OCI-LY7 (cell line): Measurements from ENCODE around the gene CRTC1.

Experiments
- CTCF ChIP-seq: fragments of 200-600 bp; sonication (generic); conservative IDR thresholded peaks from 2 replicates; pipeline ENCODE4 v1.5.1; 2014; ENCODE audit warnings: mild to moderate bottlenecking, antibody characterized with exemption, low read length, moderate library complexity, mixed read lengths
- EZH2phosphoT487 ChIP-seq: fragments of 200-600 bp; sonication (generic); IDR thresholded peaks from 2 replicates; pipeline ENCODE4 v1.6.1; 2018; ENCODE audit warnings: low read depth, borderline replicate concordance, mild to moderate bottlenecking, mixed run types, antibody characterized with exemption, low read length, moderate library complexity, mixed read lengths

- TF ChIP-seq CTCF (no peak), EZH2phosphoT487 (no peak)
These were observed 31.9 kb downstream of the CRTC1 start for GRCh38 chr19:18715416-18715815.
